Adrenal gland (tissue), 12 donors: ENCODE measurements around the gene PPP1R16B. TPM values are rescaled to one million over a fixed set of nuclear protein-coding genes. Genes with fewer than 3 reads are reported as not detected.

Experiments used
- DNase-seq, 7 donors: peaks; one replicate each; pipeline ENCODE4 v3.0.0-alpha.2; 2019 to 2020
- H3K27ac ChIP-seq, 5 donors: fragments of 200-600 bp; sonication (generic) in 4 of 5; 1 replicate in 3 of 5; 2 replicates in 2 of 5; pipeline versions ENCODE4 v1.5.1 to v1.8.0; 2016 to 2020; ENCODE audit warnings: mild to moderate bottlenecking in 1 of 5
- H3K27me3 ChIP-seq: fragments of 200-600 bp; 2 replicates; pipeline ENCODE4 v1.8.0; 2021
- H3K36me3 ChIP-seq, 2 donors: fragments of 200-600 bp; replicated peaks in 1 of 2; 1 replicate in 1 of 2; 2 replicates in 1 of 2; pipeline versions ENCODE4 v1.5.1 to v1.8.0; 2018 to 2022
- H3K4me1 ChIP-seq, 2 donors: fragments of 200-600 bp; replicated peaks in 1 of 2; 1 replicate in 1 of 2; 2 replicates in 1 of 2; pipeline versions ENCODE4 v1.5.1 to v1.8.0; 2018 to 2021
- H3K4me3 ChIP-seq, 4 donors: fragments of 200-600 bp; sonication (generic) in 3 of 4; one replicate each; pipeline ENCODE4 v1.5.1; 2016 to 2018
- H3K9me3 ChIP-seq, 3 donors: fragments of 200-600 bp; sonication (generic) in 1 of 3; replicated peaks in 1 of 3; 1 replicate in 2 of 3; 2 replicates in 1 of 3; pipeline versions ENCODE4 v1.5.1 to v1.8.0; 2016 to 2021
- CTCF ChIP-seq, 6 experiments: fragments of 450-650 bp in 4 of 6; fragments of 200-600 bp in 2 of 6; sonication (generic) in 1 of 6; IDR thresholded peaks; 1 replicate in 5 of 6; 2 replicates in 1 of 6; pipeline versions ENCODE4 v1.5.1 to v1.8.0; 2016 to 2021; ENCODE audit warnings: antibody characterized with exemption in 6 of 6, mild to moderate bottlenecking in 2 of 6, moderate library complexity in 1 of 6
- POLR2A ChIP-seq, 2 donors: fragments of 450-650 bp; IDR thresholded peaks; one replicate each; pipeline ENCODE4 v1.6.1; 2017; ENCODE audit warnings: antibody characterized with exemption in 2 of 2, mild to moderate bottlenecking in 2 of 2, moderate library complexity in 1 of 2
- WGBS, 4 donors: extraction: QIAGEN DNeasy Blood & Tissue Kit in 2 of 4; methylation state at CpG; one replicate each; pipeline versions ENCODE4 v1.1.5 to v1.1.7; 2013 to 2017; 5-methylcytosine and 5-hydroxymethylcytosine counted together
- intact Hi-C, 2 donors: fragments of 100-400 bp; cut with DNase I; formaldehyde crosslinking; loops; one replicate each; pipeline versions ENCODE4 v1.14.1 to v1.15.0; 2022 to 2023
- polyA plus RNA-seq, 3 donors: library from polyadenylated mRNA; stranded (reverse); fragments of 200-250 nt in 2 of 3; fragments of 350-450 nt in 1 of 3; fragmentation: Illumina TruSeq in 1 of 3; extraction: RNeasy Lipid Tissue Mini Kit (QIAGEN cat#74804) in 1 of 3; gene quantifications; one replicate each; pipeline ENCODE4 v1.2.3, GENCODE V29; 2013 to 2014
- total RNA-seq, 9 donors: library from RNA; depleted of rRNA in 4 of 9; stranded (reverse); fragments of >200 nt in 4 of 9; fragments of 120-200 nt in 1 of 9; fragmentation: NEBNext Ultra II Directional in 1 of 9; extraction: Animal tissue kit (Norgen Biotek cat#: 25700) in 1 of 9; gene quantifications; one replicate each; pipeline versions ENCODE4 v1.1.0 to v1.2.4, GENCODE V29; 2013 to 2023
- donor health status: healthy with polysubstance abuse.
- donor health status: Bipolar disorder and iron deficiency.
- donor health status: DM: yes; HTN: yes; CAD: no.
- donor health status: DM: no; HTN: no; CAD: no.
- donor health status: DM: no; HTN: no; CAD: no.
- donor health status: DM: yes; HTN: yes; CAD: no.

PPP1R16B gene
- total and polyA plus RNA-seq, 12 donors = 1.8 to 18.3 (median 9.2) TPM

DNA sequence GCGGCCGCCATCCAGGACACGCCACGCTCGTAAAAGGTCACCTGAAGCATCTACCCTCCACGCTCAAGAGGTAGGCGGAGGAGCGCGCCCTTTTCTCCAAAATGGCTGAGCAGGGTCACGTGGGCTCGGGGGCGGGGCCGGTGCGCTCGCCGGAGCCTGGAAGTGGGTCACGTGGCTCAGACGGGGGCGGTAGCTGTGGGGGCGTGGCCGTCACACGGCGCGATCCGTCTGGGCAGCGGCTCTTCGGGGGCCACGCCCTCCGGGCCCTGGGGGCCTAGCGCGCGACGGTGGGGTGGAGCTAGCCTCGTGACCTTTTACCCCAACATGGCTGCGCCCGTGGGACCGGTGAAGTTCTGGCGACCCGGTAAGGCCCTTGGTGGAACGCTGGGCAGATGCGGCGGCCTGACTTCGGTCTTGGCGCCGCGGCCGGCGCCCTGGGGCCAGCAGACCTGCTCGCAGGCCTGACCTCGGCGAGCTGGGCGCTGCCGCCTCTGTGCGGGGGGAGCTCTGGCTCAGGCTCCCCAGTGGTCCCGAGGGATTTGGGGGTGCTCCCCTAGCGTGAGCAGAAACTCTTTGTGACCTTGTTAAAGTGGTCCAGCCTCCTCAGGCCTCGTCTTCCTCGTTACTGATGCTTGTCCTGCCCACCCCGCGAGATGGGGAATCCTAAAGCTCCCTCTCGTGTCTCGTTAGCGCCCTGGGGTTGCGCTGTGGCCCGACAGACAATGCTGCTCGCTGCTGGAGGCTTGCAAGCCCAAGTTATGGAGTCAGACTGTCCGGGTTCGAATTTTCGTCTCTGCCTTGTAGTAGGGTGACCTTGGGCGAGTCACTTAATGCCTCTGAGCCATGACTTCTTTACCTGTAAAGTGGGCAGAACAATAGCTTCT, 156.8 kb downstream of the PPP1R16B start, which contains the start of gene DHX35:
Gene DHX35 (plus strand): TSS at position 301 of the 884 bp plus-strand sequence. CDS start 24 bp downstream, at position 325.
- peak within 1 kb of the TSS; percentile 87 to 98 (median 93) for H3K4me3 ChIP-seq
- peaks cover 6 to 11% of the 10 kb centered on the region in 2 donors for H3K4me1 ChIP-seq
- TF ChIP-seq CTCF (IDR thresholded peaks at IDR 0.05) (peak in 5 of 6 experiments; percentile 13 to 20 (median 19)), POLR2A (IDR thresholded peaks at IDR 0.05) (peak in 1 of 2 donors; percentile 47)
- WGBS, 4 donors = 0 to 1% (median 1%) methylated on average over 15 to 70 of the region's 70 CpGs
- peak; percentile 97 to 99 (median 98) for DNase-seq
- H3K9me3 ChIP-seq = no peaks in the 10 kb centered on the region
- H3K27me3 ChIP-seq = no peaks in the 10 kb centered on the region
- H3K27ac ChIP-seq = peak within 1 kb of the TSS in 4 of 5 donors; percentile 88 to 92 (median 89)
- intact Hi-C loops = no loop called here
- no peaks in the 10 kb centered on the region for H3K36me3 ChIP-seq

DNA sequence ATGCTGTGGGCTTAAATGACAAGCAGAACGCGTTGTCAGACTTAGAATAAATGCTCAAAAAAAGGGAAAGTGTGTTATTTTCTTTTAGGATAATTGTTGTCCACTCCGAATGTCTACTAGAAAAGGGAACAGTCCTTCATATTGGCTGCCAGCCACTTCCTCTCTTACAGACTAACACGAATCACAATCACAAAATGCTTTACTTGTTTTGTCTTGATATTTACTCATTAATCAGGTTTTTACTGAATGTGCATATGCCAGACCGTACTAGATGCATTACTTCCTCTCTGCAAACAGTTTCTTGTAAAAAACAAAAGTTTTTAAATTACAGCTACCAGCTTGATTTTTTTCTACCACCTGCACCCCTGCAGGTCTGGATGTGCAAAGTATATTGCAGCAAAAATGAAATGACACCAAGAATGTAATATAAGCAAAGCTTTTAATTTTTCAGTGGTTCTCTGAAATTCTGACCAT, 157.5 kb downstream of the PPP1R16B start:
- TF ChIP-seq POLR2A (IDR thresholded peaks at IDR 0.05) (no peak), CTCF (IDR thresholded peaks at IDR 0.05) (no peak)
- H3K9me3 ChIP-seq = no peaks in the 10 kb centered on the region
- peaks cover 6 to 11% of the 10 kb centered on the region in 2 donors for H3K4me1 ChIP-seq
- no peaks in the 10 kb centered on the region for H3K36me3 ChIP-seq
- H3K27me3 ChIP-seq = no peaks in the 10 kb centered on the region
- 2 to 9% (median 4%) methylated on average over 5 of the region's 5 CpGs for WGBS, 4 donors
- intact Hi-C loops = no loop called here
- H3K4me3 ChIP-seq = peak overlapping the region in 3 of 4 donors; percentile 87 to 98 (median 91)
- peak in 1 of 7 donors; percentile 11 for DNase-seq
- H3K27ac ChIP-seq = peak overlapping the region in 3 of 5 donors; percentile 88 to 92 (median 90)

GRCh38 chr20:38963745-38964144, 158.2 kb downstream of the PPP1R16B start:
- H3K4me1 ChIP-seq = peaks cover 6 to 11% of the 10 kb centered on the region in 2 donors
- TF ChIP-seq POLR2A (IDR thresholded peaks at IDR 0.05) = no peak
- no peak for TF ChIP-seq CTCF (IDR thresholded peaks at IDR 0.05)
- DNase-seq = no peak
- H3K9me3 ChIP-seq = no peaks in the 10 kb centered on the region
- H3K36me3 ChIP-seq = no peaks in the 10 kb centered on the region
- no peak overlapping the region for H3K27ac ChIP-seq
- H3K4me3 ChIP-seq = no peak overlapping the region
- intact Hi-C loops = no loop called here
- H3K27me3 ChIP-seq = no peaks in the 10 kb centered on the region

DNA sequence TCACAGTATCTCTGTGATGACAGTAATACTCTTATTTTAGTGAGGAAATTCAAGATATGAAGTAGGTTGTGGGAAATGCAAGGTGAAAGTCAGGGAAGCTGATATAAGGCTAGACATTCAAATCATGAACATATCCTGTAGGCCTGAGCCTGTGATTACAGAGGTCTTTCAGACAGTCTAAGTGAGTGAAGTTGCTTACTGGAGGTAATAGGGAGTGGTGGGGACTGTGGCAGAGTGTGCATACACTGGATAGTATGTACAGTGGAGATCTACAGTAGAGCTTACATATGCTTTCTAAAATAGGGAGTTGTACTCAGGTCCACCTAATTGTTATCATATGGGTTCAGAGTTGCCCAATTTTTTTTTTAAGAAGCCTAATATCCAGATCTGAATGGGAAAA, 159.8 kb downstream of the PPP1R16B start:
- DNase-seq = no peak
- H3K27ac ChIP-seq = no peak overlapping the region
- H3K9me3 ChIP-seq = no peaks in the 10 kb centered on the region
- TF ChIP-seq POLR2A (IDR thresholded peaks at IDR 0.05) = no peak
- no peak overlapping the region for H3K4me3 ChIP-seq
- H3K27me3 ChIP-seq = no peaks in the 10 kb centered on the region
- H3K36me3 ChIP-seq = no peaks in the 10 kb centered on the region
- H3K4me1 ChIP-seq = peaks cover 6 to 11% of the 10 kb centered on the region in 2 donors
- intact Hi-C loops = no loop called here
